Gastrocnemius medialis (tissue), 4 donors: ENCODE data around the gene KCNAB2.

Source experiments
- CTCF ChIP-seq, 5 experiments: fragments of 450-650 bp in 3 of 5; fragments of 200-600 bp in 2 of 5; sonication (generic) in 2 of 5; IDR thresholded peaks in 4 of 5; conservative IDR thresholded peaks in 1 of 5; 1 replicate in 4 of 5; 2 replicates in 1 of 5; pipeline ENCODE4 v1.5.1; 2016 to 2019; ENCODE audit warnings: antibody characterized with exemption in 5 of 5, mild to moderate bottlenecking in 3 of 5, moderate library complexity in 3 of 5
- POLR2A ChIP-seq, 2 donors: fragments of 450-650 bp; IDR thresholded peaks; one replicate each; pipeline ENCODE4 v1.6.1; 2017; ENCODE audit warnings: antibody characterized with exemption in 2 of 2, mild to moderate bottlenecking in 2 of 2, moderate library complexity in 2 of 2

GRCh38 chr1:6104631-6105030 lies 58.9 kb downstream of the KCNAB2 start:
- TF ChIP-seq CTCF (IDR thresholded peaks at IDR 0.05 in 4 of 5, conservative IDR thresholded peaks at IDR 0.05 in 1 of 5) (no peak), POLR2A (IDR thresholded peaks at IDR 0.05) (no peak)
